GM19372 (cell line): ENCODE measurements around the gene HOMER2.
"Not testable (repeated sequence)": the region's sequence is repeated elsewhere in the genome, so short reads cannot be mapped to it uniquely, and the experiment has no call there.

Source experiments
- ATAC-seq: cut with Tn5 transposase; IDR thresholded peaks from one replicate; pipeline ENCODE4 v1.9.1; 2021; ENCODE audit warnings: mild to moderate bottlenecking, low read depth, moderate library complexity; ENCODE audit not compliant: unreplicated experiment

HOMER2 gene

GRCh38 chr15:82843566-82843965 is 109.0 kb downstream of the HOMER2 start:
- no peak for ATAC-seq

- no peak for ATAC-seq
Observed at GRCh38 chr15:82840166-82840565, 112.4 kb downstream of the HOMER2 start.

- ATAC-seq, result no peak
Observed at GRCh38 chr15:82839136-82839535, 113.4 kb downstream of the HOMER2 start.

GRCh38 chr15:82838096-82838735 is 114.3 kb downstream of the HOMER2 start:
- no peak for ATAC-seq

GRCh38 chr15:82835391-82835917 is 117.1 kb downstream of the HOMER2 start:
- ATAC-seq, result no peak

- ATAC-seq, result no peak
Observed at GRCh38 chr15:82833362-82833682, 119.2 kb downstream of the HOMER2 start.

- peak; percentile 88 for ATAC-seq
Observed at GRCh38 chr15:82832601-82833361, 119.7 kb downstream of the HOMER2 start.

- no peak for ATAC-seq
Observed at GRCh38 chr15:82831894-82832600, 120.5 kb downstream of the HOMER2 start.

- ATAC-seq, result no peak
Observed at GRCh38 chr15:82830427-82831173, 121.9 kb downstream of the HOMER2 start.

GRCh38 chr15:82829234-82829633 is 123.3 kb downstream of the HOMER2 start:
- ATAC-seq, result no peak

GRCh38 chr15:82828075-82828474 is 124.4 kb downstream of the HOMER2 start:
- no peak for ATAC-seq

- no peak for ATAC-seq
Observed at GRCh38 chr15:82823049-82823448, 129.5 kb downstream of the HOMER2 start.

- ATAC-seq, result not testable (repeated sequence)
Observed at GRCh38 chr15:82821851-82822250, 130.7 kb downstream of the HOMER2 start.

GRCh38 chr15:82821396-82821795 is 131.1 kb downstream of the HOMER2 start:
- not testable (repeated sequence) for ATAC-seq

- no peak for ATAC-seq
Observed at GRCh38 chr15:82820128-82820527, 132.4 kb downstream of the HOMER2 start.

GRCh38 chr15:82812994-82813393 is 139.5 kb downstream of the HOMER2 start:
- ATAC-seq, result no peak

GRCh38 chr15:82810890-82811426 is 141.6 kb downstream of the HOMER2 start:
- ATAC-seq, result no peak

GRCh38 chr15:82810061-82810889 is 142.2 kb downstream of the HOMER2 start:
- peak; percentile 24 for ATAC-seq

- peak; percentile 92 for ATAC-seq
Observed at GRCh38 chr15:82809308-82810060, 143.0 kb downstream of the HOMER2 start, which contains the start of gene WHAMM. WHAMM (plus strand) TSS chr15:82809628; CDS start chr15:82809727, 99 bp downstream.
